Uterus (tissue), 4 donors: ENCODE measurements around the gene CFP. TPM values are rescaled to one million over a fixed set of nuclear protein-coding genes. Genes with fewer than 3 reads are reported as not detected.

Experiments
- DNase-seq, 2 donors: peaks; one replicate each; pipeline ENCODE4 v3.0.0-alpha.2; 2019 to 2020
- H3K27ac ChIP-seq, 2 donors: fragments of 200-600 bp; sonication (generic); 1 replicate in 1 of 2; 2 replicates in 1 of 2; pipeline ENCODE4 v1.5.1; 2016 to 2018
- H3K27me3 ChIP-seq, 2 donors: fragments of 200-600 bp; sonication (generic); one replicate each; pipeline ENCODE4 v1.5.1; 2018 to 2019; ENCODE audit warnings: control low read depth in 1 of 2
- H3K36me3 ChIP-seq, 2 donors: fragments of 200-600 bp; sonication (generic); one replicate each; pipeline ENCODE4 v1.5.1; 2019; ENCODE audit warnings: control low read depth in 1 of 2
- H3K4me1 ChIP-seq, 2 donors: fragments of 200-600 bp; sonication (generic); one replicate each; pipeline ENCODE4 v1.5.1; 2018 to 2019; ENCODE audit warnings: control low read depth in 1 of 2
- H3K4me3 ChIP-seq, 2 donors: fragments of 200-600 bp; sonication (generic); 1 replicate in 1 of 2; 2 replicates in 1 of 2; pipeline ENCODE4 v1.5.1; 2018 to 2019; ENCODE audit warnings: mild to moderate bottlenecking in 1 of 2
- H3K9me3 ChIP-seq, 2 donors: fragments of 200-600 bp; sonication (generic); one replicate each; pipeline ENCODE4 v1.5.1; 2019; ENCODE audit warnings: control low read depth in 1 of 2
- POLR2A ChIP-seq, 2 donors: fragments of 450-650 bp; IDR thresholded peaks; one replicate each; pipeline ENCODE4 v1.6.1; 2016; ENCODE audit warnings: antibody characterized with exemption in 2 of 2, mild to moderate bottlenecking in 1 of 2, moderate library complexity in 1 of 2
- intact Hi-C: fragments of 100-400 bp; cut with DNase I; formaldehyde crosslinking; loops from one replicate; pipeline ENCODE4 v1.15.1; 2023; ENCODE audit warnings: low total_unique reads
- total RNA-seq, 4 donors: library from RNA; depleted of rRNA in 3 of 4; stranded (reverse); fragments of >200 nt in 3 of 4; gene quantifications; one replicate each; pipeline versions ENCODE4 v1.1.0 to v1.2.4, GENCODE V29; 2014 to 2023
- TF ChIP-seq, protein P1 (sequence below), 4 experiments: fragments of 200-600 bp in 2 of 4; fragments of 450-650 bp in 2 of 4; sonication (generic) in 2 of 4; IDR thresholded peaks; one replicate each; pipeline ENCODE4 v1.5.1; 2016 to 2019; ENCODE audit warnings: antibody characterized with exemption in 4 of 4, mild to moderate bottlenecking in 2 of 4, moderate library complexity in 1 of 4
- donor health status: DM: yes; HTN: yes; CAD: no.

CFP gene
- total RNA-seq, 4 donors from 2014 or later = 0.51 to 2.0 (median 1.7) TPM; not detected in 1

GRCh38 chrX:47625365-47625764 lies 4.4 kb downstream of the CFP start:
- DNase-seq = no peak
- intact Hi-C loops = no loop called here
- no peaks in the 10 kb centered on the region for H3K27me3 ChIP-seq
- H3K4me3 ChIP-seq = no peak overlapping the region
- no peaks in the 10 kb centered on the region for H3K4me1 ChIP-seq
- H3K9me3 ChIP-seq = no peaks in the 10 kb centered on the region
- no peaks in the 10 kb centered on the region for H3K36me3 ChIP-seq
- TF ChIP-seq, protein P1, sequence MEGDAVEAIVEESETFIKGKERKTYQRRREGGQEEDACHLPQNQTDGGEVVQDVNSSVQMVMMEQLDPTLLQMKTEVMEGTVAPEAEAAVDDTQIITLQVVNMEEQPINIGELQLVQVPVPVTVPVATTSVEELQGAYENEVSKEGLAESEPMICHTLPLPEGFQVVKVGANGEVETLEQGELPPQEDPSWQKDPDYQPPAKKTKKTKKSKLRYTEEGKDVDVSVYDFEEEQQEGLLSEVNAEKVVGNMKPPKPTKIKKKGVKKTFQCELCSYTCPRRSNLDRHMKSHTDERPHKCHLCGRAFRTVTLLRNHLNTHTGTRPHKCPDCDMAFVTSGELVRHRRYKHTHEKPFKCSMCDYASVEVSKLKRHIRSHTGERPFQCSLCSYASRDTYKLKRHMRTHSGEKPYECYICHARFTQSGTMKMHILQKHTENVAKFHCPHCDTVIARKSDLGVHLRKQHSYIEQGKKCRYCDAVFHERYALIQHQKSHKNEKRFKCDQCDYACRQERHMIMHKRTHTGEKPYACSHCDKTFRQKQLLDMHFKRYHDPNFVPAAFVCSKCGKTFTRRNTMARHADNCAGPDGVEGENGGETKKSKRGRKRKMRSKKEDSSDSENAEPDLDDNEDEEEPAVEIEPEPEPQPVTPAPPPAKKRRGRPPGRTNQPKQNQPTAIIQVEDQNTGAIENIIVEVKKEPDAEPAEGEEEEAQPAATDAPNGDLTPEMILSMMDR (IDR thresholded peaks at IDR 0.05) = no peak
- no peak for TF ChIP-seq POLR2A (IDR thresholded peaks at IDR 0.05)
- H3K27ac ChIP-seq = no peak overlapping the region

GRCh38 chrX:47623540-47624027 lies 6.1 kb downstream of the CFP start:
- no peak for TF ChIP-seq POLR2A (IDR thresholded peaks at IDR 0.05)
- TF ChIP-seq, protein P1 (IDR thresholded peaks at IDR 0.05) = no peak
- no peaks in the 10 kb centered on the region for H3K27me3 ChIP-seq
- H3K36me3 ChIP-seq = no peaks in the 10 kb centered on the region
- no peaks in the 10 kb centered on the region for H3K9me3 ChIP-seq
- intact Hi-C loops = no loop called here
- no peak for DNase-seq
- H3K27ac ChIP-seq = no peak overlapping the region
- no peaks in the 10 kb centered on the region for H3K4me1 ChIP-seq
- H3K4me3 ChIP-seq = peak overlapping the region in 1 of 2 donors; percentile 9

DNA sequence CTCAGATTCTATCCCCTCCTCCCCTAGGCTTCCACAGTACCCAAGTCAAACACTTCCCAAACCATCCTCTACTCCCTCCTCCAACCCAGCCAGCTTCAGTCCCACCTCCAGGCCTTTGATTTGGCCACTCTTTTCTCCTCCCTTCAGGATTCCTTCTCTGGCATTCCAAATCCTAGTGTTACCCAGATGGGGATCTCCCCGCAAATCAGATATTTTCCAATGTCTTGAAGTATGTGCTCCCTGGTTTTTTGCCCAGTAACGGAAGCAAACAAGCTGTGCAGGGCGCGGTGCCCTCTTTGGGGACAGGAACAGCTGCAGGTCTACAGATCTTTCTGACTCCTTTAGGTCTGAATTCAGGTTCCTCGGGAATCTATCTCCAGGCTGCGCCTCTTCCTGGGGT lies 7.9 kb downstream of the CFP start:
- Histone ChIP-seq H3K36me3 (no peaks in the 10 kb centered on the region), H3K4me3 (no peak overlapping the region), H3K9me3 (no peaks in the 10 kb centered on the region), H3K27me3 (no peaks in the 10 kb centered on the region), H3K4me1 (no peaks in the 10 kb centered on the region), H3K27ac (no peak overlapping the region)
- no peak for DNase-seq
- intact Hi-C loops = no loop called here
- TF ChIP-seq, protein P1 (IDR thresholded peaks at IDR 0.05) = no peak
- no peak for TF ChIP-seq POLR2A (IDR thresholded peaks at IDR 0.05)

- H3K4me3 ChIP-seq = no peak overlapping the region
- H3K27me3 ChIP-seq = no peaks in the 10 kb centered on the region
- no peaks in the 10 kb centered on the region for H3K9me3 ChIP-seq
- no peak for DNase-seq
- H3K4me1 ChIP-seq = no peaks in the 10 kb centered on the region
- no peak overlapping the region for H3K27ac ChIP-seq
- no peaks in the 10 kb centered on the region for H3K36me3 ChIP-seq
- intact Hi-C loops = no loop called here
- TF ChIP-seq, protein P1 (IDR thresholded peaks at IDR 0.05) = no peak
- TF ChIP-seq POLR2A (IDR thresholded peaks at IDR 0.05) = no peak
Observed at GRCh38 chrX:47620303-47620685, 9.4 kb downstream of the CFP start.

DNA sequence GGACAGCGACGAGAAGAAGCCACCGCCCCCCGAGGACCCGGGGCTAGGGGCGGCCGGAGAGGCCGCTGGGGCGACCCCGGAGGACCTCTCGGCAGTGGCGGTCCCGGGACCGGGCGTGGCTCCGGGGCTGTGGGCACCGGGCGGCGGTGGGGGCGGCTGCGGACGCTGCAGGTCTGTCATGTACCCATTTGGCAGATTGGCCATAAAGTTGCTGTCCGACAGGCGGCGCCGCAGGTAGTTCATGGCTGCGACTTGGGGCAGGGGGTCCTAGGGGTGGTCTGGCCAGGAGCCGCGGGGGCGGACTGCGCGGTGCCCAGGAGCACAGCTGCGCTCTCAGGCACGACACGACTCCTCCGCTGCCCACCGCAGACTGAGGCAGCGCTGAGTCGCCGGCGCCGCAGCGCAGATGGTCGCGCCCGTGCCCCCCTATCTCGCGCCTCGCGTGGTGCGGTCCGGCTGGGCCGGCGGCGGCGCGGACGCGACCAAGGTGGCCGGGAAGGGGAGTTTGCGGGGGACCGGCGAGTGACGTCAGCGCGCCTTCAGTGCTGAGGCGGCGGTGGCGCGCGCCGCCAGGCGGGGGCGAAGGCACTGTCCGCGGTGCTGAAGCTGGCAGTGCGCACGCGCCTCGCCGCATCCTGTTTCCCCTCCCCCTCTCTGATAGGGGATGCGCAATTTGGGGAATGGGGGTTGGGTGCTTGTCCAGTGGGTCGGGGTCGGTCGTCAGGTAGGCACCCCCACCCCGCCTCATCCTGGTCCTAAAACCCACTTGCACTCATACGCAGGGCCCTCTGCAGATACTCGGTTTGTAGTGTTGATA lies 10.0 kb downstream of the CFP start, which contains the start of gene SYN1:
SYN1 (minus strand) TSS at position 372 of the 817 bp plus-strand sequence; CDS start at position 243, 129 bp downstream.
- DNase-seq = peak; percentile 69 to 79
- H3K4me3 ChIP-seq = no peak within 1 kb of the TSS
- no peaks in the 10 kb centered on the region for H3K9me3 ChIP-seq
- no peaks in the 10 kb centered on the region for H3K27me3 ChIP-seq
- no peaks in the 10 kb centered on the region for H3K4me1 ChIP-seq
- no peaks in the 10 kb centered on the region for H3K36me3 ChIP-seq
- intact Hi-C loops = no loop called here
- H3K27ac ChIP-seq = no peak within 1 kb of the TSS
- TF ChIP-seq POLR2A (IDR thresholded peaks at IDR 0.05) = no peak
- TF ChIP-seq, protein P1 (IDR thresholded peaks at IDR 0.05) = peak in 3 of 4 experiments; percentile 37 to 59 (median 50)
